Lower leg skin (tissue), 4 donors: ENCODE results near the gene DGKH. TPM values are rescaled to one million over a fixed set of nuclear protein-coding genes. Genes with fewer than 3 reads are reported as not detected.

Experiments used
- DNase-seq, 2 donors: peaks; one replicate each; pipeline ENCODE4 v3.0.0-alpha.2; 2019; ENCODE audit warnings: low spot score in 2 of 2
- H3K4me3 ChIP-seq: fragments of 200-600 bp; sonication (generic); 2 replicates; pipeline ENCODE4 v1.5.1; 2017; ENCODE audit warnings: mild to moderate bottlenecking, low read depth; ENCODE audit not compliant: poor library complexity, severe bottlenecking
- CTCF ChIP-seq, 3 donors: fragments of 450-650 bp; IDR thresholded peaks; one replicate each; pipeline ENCODE4 v1.5.1; 2016; ENCODE audit warnings: antibody characterized with exemption in 3 of 3, mild to moderate bottlenecking in 3 of 3, moderate library complexity in 2 of 3
- POLR2A ChIP-seq, 2 donors: fragments of 450-650 bp; IDR thresholded peaks; one replicate each; pipeline ENCODE4 v1.6.1; 2016 to 2017; ENCODE audit warnings: antibody characterized with exemption in 2 of 2, mild to moderate bottlenecking in 1 of 2, moderate library complexity in 1 of 2
- WGBS, 2 donors: methylation state at CpG; one replicate each; pipeline ENCODE4 v1.1.5; 2018; 5-methylcytosine and 5-hydroxymethylcytosine counted together
- intact Hi-C: fragments of 100-400 bp; cut with DNase I; formaldehyde crosslinking; loops from one replicate; pipeline ENCODE4 v1.15.0; 2023; ENCODE audit warnings: low total_unique reads
- total RNA-seq, 4 donors: library from RNA; depleted of rRNA; stranded (reverse); fragments of >200 nt; gene quantifications; one replicate each; pipeline ENCODE4 v1.1.0, GENCODE V29; 2016

Gene DGKH
- total RNA-seq, 4 donors from 2014 or later = 8.8 to 17.0 (median 10.9) TPM

DNA sequence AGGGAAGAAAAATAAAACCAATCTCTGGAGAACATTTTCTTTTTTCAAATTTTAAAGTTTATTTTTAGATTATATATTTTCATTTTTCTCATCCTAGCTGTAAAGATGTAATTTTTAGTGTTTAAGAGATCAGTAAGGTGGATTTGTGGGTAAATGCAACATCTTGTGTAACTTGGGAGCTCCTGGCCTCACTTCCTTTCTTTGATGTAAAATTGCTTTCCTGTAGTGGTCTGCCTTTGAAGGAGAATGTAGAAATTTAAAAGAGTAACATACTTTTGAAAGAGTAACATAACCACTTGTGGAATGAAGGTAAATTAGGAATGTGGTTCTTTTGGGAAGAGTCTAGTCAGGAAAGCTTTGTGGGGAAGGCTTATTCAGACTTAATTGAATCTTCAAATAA is 127.8 kb downstream of the DGKH start:
- H3K4me3 ChIP-seq = no peak overlapping the region
- intact Hi-C loops = no loop called here
- no peak for TF ChIP-seq POLR2A (IDR thresholded peaks at IDR 0.05)
- no peak for TF ChIP-seq CTCF (IDR thresholded peaks at IDR 0.05)
- DNase-seq = no peak

- intact Hi-C loops = no loop called here
- WGBS, 2 donors = 71 to 81% methylated on average over 1 of the region's 1 CpG
- no peak for DNase-seq
- TF ChIP-seq CTCF (IDR thresholded peaks at IDR 0.05) = no peak
- no peak for TF ChIP-seq POLR2A (IDR thresholded peaks at IDR 0.05)
- H3K4me3 ChIP-seq = no peak overlapping the region
Measured at GRCh38 chr13:42177189-42177588, 128.7 kb downstream of the DGKH start.

GRCh38 chr13:42181381-42181953 is 133.0 kb downstream of the DGKH start:
- WGBS, 2 donors = 74 to 82% methylated on average over 2 of the region's 2 CpGs
- intact Hi-C loops = no loop called here
- no peak overlapping the region for H3K4me3 ChIP-seq
- DNase-seq = no peak
- TF ChIP-seq POLR2A (IDR thresholded peaks at IDR 0.05) (no peak), CTCF (IDR thresholded peaks at IDR 0.05) (no peak)

GRCh38 chr13:42189061-42189460 is 140.6 kb downstream of the DGKH start:
- no peak for DNase-seq
- intact Hi-C loops = no loop called here
- no peak for TF ChIP-seq CTCF (IDR thresholded peaks at IDR 0.05)
- TF ChIP-seq POLR2A (IDR thresholded peaks at IDR 0.05) = no peak
- no peak overlapping the region for H3K4me3 ChIP-seq
- 90 to 92% methylated on average over 7 of the region's 7 CpGs for WGBS, 2 donors

DNA sequence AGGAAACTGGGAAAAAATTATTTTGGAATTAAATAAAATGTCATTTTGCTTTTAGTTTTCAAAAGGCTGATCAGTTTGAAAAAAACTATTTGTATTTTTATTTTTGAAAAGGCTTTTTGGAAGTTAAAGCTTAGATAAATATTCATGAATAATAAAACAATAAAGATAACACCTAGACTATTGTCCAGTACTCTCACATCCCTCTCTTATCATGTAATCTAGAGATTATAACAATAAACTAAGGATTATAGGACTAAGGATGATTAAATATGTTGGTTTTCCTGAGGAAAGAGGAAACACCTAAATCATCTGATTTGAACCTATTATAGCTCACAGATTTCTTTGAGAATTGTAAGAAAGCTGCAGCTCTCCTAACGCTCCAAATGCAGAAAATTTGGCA is 142.1 kb downstream of the DGKH start:
- WGBS, 2 donors = 79 to 96% methylated on average over 1 of the region's 1 CpG
- H3K4me3 ChIP-seq = no peak overlapping the region
- intact Hi-C loops = no loop called here
- TF ChIP-seq POLR2A (IDR thresholded peaks at IDR 0.05) (no peak), CTCF (IDR thresholded peaks at IDR 0.05) (no peak)
- DNase-seq = no peak
